ENCODE results near the gene SFMBT1.

SFMBT1 gene

GRCh38 chr3:52872245-52872644, 173.6 kb downstream of the SFMBT1 start:
- no peak for TF ChIP-seq CTCF (IDR thresholded peaks at IDR 0.05; ENCODE audit: extremely low read depth, missing control alignments)
- no peak for DNase-seq (ENCODE audit: low spot score)

- TF ChIP-seq CTCF (IDR thresholded peaks at IDR 0.05; ENCODE audit: extremely low read depth, missing control alignments) = no peak
- no peak for DNase-seq (ENCODE audit: low spot score)
These were observed 174.1 kb downstream of the SFMBT1 start for GRCh38 chr3:52871761-52872160.

- DNase-seq (ENCODE audit: low spot score) = no peak
- no peak for TF ChIP-seq CTCF (IDR thresholded peaks at IDR 0.05; ENCODE audit: extremely low read depth, missing control alignments)
These were observed 175.4 kb downstream of the SFMBT1 start for GRCh38 chr3:52870471-52870870.

- TF ChIP-seq CTCF (IDR thresholded peaks at IDR 0.05; ENCODE audit: extremely low read depth, missing control alignments) = no peak
- no peak for DNase-seq (ENCODE audit: low spot score)
These were observed 179.4 kb downstream of the SFMBT1 start for GRCh38 chr3:52866427-52866826.

- TF ChIP-seq CTCF (IDR thresholded peaks at IDR 0.05; ENCODE audit: extremely low read depth, missing control alignments) = no peak
- no peak for DNase-seq (ENCODE audit: low spot score)
These were observed 179.9 kb downstream of the SFMBT1 start for GRCh38 chr3:52865994-52866393.

GRCh38 chr3:52860424-52860768, 185.5 kb downstream of the SFMBT1 start:
- no peak for TF ChIP-seq CTCF (IDR thresholded peaks at IDR 0.05; ENCODE audit: extremely low read depth, missing control alignments)
- DNase-seq (ENCODE audit: low spot score) = no peak

GRCh38 chr3:52859686-52860423, 186.0 kb downstream of the SFMBT1 start:
- DNase-seq (ENCODE audit: low spot score) = no peak
- TF ChIP-seq CTCF (IDR thresholded peaks at IDR 0.05; ENCODE audit: extremely low read depth, missing control alignments) = no peak
